GM21360 (cell line): ENCODE data around the gene POU2AF2.

Experiments
- ATAC-seq: cut with Tn5 transposase; IDR thresholded peaks from one replicate; pipeline ENCODE4 v1.9.1; 2021; ENCODE audit warnings: mild to moderate bottlenecking, moderate library complexity; ENCODE audit not compliant: unreplicated experiment

Gene POU2AF2

DNA sequence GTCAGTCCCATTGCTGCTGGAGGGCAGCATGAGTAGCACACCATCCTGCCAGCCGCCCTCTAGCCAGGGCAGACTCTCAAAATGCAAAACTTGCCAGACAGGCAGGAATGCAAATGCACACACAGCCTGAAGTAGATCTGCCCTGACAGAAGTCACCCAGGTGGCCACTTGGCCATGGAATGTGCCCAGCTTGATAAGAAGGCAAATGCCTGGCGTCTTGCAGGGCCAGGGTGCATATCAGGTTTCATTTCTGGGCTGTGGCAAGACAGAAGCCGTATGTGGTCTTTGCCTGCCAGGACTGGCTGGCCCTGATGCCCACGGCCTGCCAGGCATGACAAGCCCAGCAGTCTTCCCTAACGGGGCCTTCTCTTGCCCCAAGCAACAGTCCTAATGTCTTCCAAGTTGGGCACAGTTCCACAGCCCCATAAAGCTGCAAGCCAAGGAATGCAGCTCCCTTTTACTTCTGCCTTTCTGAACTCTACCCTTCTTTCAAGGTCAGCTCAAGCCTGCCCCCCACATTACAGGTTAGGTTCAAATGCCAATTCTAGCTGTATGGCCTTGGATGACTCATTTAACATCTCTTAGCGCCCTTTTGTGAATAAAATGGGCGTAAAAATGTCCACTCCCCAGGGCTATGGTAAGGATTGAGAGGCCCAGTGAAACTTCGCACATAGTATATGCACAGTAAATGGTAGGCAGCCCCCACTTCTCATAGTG is 82.5 kb downstream of the POU2AF2 start:
- no peak for ATAC-seq

DNA sequence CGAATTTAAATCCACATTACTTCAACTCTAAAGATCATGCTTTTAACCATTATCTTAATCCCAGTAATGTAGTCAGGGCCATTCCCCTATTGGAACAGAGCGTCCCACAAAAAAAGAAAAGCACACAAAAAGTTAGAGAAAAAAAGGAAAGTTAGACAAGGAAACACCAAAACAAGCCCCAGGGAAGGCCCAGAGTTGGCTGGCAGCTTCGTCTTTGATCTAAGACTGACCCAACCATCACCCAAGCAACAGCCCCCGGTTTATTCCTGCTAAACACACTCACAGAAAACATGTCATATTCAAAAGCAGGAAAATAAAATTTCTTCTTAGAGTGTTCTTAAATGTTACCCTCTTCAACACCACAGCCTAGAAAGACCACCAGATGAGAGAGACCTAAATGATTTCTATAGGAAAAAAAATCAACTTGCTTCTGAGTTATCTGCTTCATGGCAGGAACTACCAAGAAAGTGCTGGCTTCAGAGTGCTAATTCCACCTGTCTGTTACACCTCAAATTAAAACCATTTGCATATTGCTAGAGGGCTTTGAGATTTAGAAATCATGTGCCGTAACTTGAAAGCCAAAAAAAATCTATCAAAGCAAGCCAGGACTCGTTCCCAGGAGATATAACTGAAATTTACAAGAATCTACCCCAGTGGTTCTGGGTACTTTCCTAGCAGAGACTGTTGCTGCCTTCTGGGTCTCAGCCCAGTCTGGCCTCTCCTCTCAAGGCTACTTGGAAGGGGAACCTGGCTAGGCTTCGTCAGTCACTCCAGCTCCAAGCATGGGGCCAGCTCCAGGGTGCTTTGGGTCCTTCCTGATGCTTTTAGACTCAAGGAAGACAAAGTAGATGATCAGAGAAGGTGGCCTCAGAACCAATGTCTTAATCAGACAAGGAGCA is 84.0 kb downstream of the POU2AF2 start:
- no peak for ATAC-seq

DNA sequence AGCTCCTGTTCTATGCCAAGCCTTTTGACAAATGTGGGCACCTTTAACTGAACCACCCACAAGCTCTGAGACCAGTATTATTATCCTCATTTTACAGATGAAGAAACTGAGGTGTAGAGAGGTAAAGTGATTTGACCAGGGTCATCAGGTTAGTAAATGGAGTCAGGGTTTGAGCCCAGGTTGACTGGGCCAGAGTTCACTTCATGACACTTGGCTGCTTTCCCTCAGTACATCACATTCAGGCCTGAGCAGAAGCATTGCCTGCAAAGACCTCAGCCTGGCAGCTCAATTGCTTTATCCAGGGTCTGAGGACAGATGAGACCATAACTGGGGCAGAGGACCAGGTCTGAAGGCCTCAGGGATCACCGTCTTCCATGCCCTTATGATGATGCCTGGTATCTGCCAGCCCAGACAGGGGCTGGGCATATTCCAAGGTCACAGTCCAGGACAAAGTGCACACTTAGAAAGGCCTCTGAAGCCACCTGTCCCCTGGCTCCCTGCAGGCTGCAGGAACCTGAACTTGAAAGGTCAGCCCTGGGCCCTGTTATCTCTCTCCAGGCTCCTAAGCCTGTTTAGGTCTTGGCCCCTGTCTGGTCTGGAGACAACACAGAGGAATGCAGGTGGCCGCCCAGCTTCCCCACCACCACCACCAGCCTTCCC is 84.8 kb downstream of the POU2AF2 start:
- ATAC-seq: no peak

DNA sequence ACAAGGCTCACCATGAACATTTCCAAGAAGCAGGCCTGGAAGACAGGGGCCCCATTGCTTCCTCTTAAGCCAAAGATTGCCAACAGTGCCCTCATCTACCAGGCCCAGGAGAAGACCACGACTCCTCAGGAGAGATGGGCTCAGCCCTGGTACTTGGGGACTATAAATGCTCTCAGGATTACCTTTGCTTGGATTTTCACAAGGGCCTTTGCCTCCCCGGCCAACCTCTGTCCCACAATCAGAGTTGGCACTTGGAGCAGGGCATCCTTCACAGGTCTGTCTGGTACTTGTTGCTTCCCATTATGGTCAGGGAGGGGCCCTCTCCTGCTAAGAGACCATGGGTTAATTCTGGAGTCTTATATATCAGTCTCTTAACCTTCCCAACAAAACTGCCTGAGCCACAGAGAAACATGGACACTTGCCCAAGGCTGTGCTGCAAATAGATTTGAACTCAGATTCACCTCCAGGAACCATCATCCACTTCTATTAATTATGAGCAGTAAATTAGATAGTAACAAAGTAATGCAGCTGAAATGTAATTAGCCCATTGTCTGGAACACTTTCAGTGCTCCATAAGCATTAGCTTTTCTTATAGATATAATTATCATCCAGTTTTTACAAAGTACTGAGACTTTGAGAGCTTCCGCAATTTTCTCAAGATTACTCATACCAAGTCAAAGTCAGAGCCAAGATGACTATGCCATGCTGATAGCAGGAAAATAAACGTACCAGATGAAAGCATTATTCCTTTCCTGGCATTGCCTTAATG is 86.4 kb downstream of the POU2AF2 start:
- ATAC-seq: no peak

DNA sequence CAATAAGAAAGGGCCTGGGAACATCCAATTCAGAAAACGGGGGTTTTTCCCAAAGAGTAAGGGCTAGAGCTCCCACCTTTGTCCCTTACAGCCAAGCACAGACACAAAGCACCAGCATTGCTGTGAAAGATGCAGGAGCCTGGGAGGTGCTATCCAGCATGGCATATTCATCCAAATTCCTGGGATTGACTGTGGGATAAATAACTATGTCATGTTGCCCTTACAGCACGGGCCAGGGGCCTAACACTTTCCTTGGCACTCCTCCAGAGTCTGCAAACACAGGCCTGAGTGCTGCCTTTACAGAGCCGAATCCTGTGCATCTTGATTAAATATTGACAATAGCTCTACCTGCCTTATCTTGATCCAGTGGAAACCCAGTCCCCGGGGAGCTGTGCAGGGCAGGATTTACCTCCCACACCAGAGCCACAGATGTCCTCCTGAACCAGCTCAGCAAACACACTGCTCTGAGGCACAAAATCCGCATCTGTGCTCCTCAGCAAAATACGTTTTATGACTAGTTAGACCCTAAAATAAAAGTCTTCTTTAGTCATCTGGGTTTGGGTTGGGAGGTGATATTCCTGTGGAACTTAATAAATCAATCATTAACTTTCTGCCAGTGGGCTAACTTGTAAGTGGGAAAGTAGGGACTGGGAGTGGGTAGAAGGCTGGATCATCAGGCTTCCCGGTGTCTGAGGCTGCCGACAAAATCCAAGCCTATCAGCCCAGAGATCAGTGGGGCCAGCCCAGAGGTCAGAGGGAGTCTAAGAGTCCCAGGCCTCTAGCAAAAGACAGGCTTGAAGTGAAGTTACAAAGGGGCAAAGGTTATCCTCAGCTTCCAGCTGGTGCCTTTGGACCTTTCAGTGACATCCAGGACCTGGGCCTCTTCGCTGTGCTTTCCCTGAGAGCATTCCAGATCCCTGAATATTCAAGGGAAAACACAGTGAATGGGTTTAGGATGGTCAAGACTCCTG is 89.3 kb downstream of the POU2AF2 start:
- no peak for ATAC-seq

DNA sequence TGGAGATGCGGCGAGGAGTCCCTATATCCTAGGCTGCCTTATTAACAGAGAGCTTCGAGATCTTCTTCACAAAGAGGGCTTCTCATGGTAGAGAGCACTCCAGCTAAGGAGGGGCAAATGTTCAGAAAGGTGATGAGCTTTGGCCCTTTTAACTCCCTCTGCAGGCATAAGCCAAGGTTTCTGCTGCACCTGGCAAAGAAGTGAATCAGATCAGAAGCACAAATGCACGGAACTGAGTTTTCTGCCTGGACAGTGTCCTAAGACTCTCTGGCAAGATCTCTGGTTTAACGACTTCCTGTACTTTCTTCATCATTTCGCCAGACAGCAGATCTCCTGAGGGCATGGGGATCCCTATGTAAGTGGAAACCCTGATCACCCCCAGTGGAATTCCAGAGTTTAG is 90.0 kb downstream of the POU2AF2 start:
- no peak for ATAC-seq
